SH-SY5Y (cell line): ENCODE results near the gene PSME2.

ENCODE experiments used
- GATA2 ChIP-seq: IDR thresholded peaks from 2 replicates; pipeline ENCODE4 v1.6.1; 2011; ENCODE audit warnings: mild to moderate bottlenecking, low read depth, low read length
- GATA3 ChIP-seq: IDR thresholded peaks from 2 replicates; pipeline ENCODE4 v1.6.1; 2011; ENCODE audit warnings: low read depth, mild to moderate bottlenecking, low read length, moderate library complexity

DNA sequence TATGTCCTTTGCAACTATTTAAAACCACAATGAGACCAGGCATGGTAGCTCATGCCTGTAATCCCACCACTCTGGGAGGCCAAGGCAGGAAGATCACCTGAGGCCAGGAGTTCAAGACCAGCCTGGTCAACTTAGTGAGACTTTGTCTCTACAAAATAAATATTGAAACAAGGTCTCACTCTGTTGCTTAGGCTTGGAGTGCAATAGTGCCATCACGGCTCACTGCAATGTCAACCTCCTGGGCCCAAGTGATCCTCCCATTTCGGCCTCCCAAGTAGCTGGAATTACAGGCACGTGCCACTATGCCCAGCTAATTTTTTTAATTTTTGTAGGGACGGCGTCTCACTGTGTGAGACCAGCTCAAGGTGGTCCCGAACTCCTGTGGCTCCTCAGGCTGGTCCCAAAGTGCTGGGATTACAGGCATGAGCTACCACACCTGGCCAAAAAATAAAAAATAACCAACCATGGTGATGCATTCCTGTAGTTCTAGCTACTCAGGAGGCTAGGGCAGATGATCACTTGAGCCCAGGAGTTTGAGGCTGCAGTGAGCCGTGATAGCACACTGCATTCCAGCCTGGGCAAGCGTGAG lies 16.9 kb downstream of the PSME2 start:
- no peak for TF ChIP-seq GATA2
- no peak for TF ChIP-seq GATA3
